Uterus (tissue), 2 donors: Measurements from ENCODE around the gene LGALS7B.

ENCODE experiments used
- CTCF ChIP-seq, 4 experiments: fragments of 200-600 bp in 2 of 4; fragments of 450-650 bp in 2 of 4; sonication (generic) in 2 of 4; IDR thresholded peaks; one replicate each; pipeline ENCODE4 v1.5.1; 2016 to 2019; ENCODE audit warnings: antibody characterized with exemption in 4 of 4, mild to moderate bottlenecking in 2 of 4, moderate library complexity in 1 of 4
- POLR2A ChIP-seq, 2 donors: fragments of 450-650 bp; IDR thresholded peaks; one replicate each; pipeline ENCODE4 v1.6.1; 2016; ENCODE audit warnings: antibody characterized with exemption in 2 of 2, mild to moderate bottlenecking in 1 of 2, moderate library complexity in 1 of 2

DNA sequence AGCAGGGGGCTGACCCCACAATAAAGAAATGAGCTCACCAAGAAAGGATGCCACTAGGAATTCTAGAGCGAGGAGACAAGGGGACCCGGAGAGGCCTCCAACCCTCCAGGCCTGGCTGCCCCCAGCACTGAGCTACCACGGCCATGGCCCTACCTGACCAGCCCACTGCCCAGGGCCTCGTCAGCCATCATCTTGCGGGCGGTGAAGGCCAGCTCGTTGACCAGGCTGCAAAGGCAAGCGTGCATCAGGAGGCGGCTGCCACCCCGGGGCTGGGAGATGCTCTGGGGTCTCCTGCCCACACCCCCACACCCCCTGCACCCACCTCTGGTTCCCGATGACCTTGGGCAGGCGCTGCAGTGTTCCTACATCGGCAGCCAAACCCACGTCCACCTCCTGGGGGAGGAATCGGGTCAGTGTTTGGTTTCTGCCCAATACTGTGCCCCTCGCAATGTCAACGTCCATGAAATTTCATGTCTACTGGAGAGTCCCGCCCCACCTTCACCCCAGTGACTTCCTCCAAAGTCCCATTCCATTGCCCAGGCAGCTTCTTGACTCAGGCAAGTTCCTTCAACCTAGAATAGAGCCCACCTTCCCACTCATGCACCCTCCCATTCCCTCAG is 27.2 kb downstream of the LGALS7B start:
- TF ChIP-seq CTCF (IDR thresholded peaks at IDR 0.05) (no peak), POLR2A (IDR thresholded peaks at IDR 0.05) (no peak)
